GM12892 (cell line): ENCODE results near the gene FAM156B.
"Not testable (repeated sequence)": the region's sequence is repeated elsewhere in the genome, so short reads cannot be mapped to it uniquely, and the experiment has no call there.

Experiments used
- POLR2A ChIP-seq: IDR thresholded peaks from 2 replicates; pipeline ENCODE4 v1.6.1; 2011; ENCODE audit warnings: low read depth, low read length, control low read depth
- POLR2AphosphoS5 ChIP-seq: IDR thresholded peaks from 2 replicates; pipeline ENCODE4 v1.6.1; 2011; ENCODE audit warnings: low read depth, low read length, control low read depth

DNA sequence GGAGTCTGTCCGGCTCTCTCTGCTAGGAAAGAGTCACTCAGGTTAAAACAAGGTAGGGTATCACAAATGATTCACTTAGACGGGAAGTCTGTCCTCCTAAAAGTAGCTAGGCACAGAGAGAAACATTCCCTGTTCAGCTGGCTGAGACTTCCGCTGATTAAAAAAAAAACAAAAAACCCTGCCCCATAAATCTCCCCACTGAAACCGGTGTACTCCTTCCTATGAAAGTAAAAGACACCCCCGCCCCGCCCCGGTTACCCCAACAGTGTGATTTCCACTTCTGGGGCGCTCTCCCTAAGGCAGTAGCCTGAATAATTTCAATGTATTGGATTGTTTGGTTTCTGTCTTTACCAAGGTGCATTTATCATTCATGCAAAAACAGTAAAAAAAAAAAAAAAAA, 692 bp upstream of the FAM156B start:
- not testable (repeated sequence) for TF ChIP-seq POLR2AphosphoS5, POLR2A
